Measurements from ENCODE around the gene KCNJ6. TPM values are rescaled to one million over a fixed set of nuclear protein-coding genes. Genes with fewer than 3 reads are reported as not detected.

KCNJ6 gene
- total RNA-seq, 1 donor: 0.36 TPM

GRCh38 chr21:37939251-37939650 is 23.0 kb upstream of the KCNJ6 start:
- Histone ChIP-seq H3K9me3 (ENCODE audit: low read depth, low read length) (no peaks in the 10 kb centered on the region), H3K4me3 (ENCODE audit: insufficient read depth, low read length) (no peak overlapping the region), H3K36me3 (ENCODE audit: insufficient read depth, low read length) (no peaks in the 10 kb centered on the region), H4K20me1 (ENCODE audit: insufficient read depth, low read length) (no peaks in the 10 kb centered on the region), H2AFZ (ENCODE audit: low read length) (no peak overlapping the region), H3K4me1 (ENCODE audit: insufficient read depth, low read length) (no peaks in the 10 kb centered on the region), H3K27ac (ENCODE audit: low read depth, low read length) (no peak overlapping the region), H3K4me2 (ENCODE audit: insufficient read depth, low read length) (no peak overlapping the region), H3K27me3 (ENCODE audit: insufficient read depth, low read length) (peaks cover 5% of the 10 kb centered on the region), H3K79me2 (ENCODE audit: insufficient read depth, low read length) (no peaks in the 10 kb centered on the region)
- TF ChIP-seq, protein P1, sequence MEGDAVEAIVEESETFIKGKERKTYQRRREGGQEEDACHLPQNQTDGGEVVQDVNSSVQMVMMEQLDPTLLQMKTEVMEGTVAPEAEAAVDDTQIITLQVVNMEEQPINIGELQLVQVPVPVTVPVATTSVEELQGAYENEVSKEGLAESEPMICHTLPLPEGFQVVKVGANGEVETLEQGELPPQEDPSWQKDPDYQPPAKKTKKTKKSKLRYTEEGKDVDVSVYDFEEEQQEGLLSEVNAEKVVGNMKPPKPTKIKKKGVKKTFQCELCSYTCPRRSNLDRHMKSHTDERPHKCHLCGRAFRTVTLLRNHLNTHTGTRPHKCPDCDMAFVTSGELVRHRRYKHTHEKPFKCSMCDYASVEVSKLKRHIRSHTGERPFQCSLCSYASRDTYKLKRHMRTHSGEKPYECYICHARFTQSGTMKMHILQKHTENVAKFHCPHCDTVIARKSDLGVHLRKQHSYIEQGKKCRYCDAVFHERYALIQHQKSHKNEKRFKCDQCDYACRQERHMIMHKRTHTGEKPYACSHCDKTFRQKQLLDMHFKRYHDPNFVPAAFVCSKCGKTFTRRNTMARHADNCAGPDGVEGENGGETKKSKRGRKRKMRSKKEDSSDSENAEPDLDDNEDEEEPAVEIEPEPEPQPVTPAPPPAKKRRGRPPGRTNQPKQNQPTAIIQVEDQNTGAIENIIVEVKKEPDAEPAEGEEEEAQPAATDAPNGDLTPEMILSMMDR (IDR thresholded peaks at IDR 0.05; ENCODE audit: extremely low read depth, low read depth, low read length): no peak
- DNase-seq (ENCODE audit: insufficient read length, low spot score, missing footprints): no peak

DNA sequence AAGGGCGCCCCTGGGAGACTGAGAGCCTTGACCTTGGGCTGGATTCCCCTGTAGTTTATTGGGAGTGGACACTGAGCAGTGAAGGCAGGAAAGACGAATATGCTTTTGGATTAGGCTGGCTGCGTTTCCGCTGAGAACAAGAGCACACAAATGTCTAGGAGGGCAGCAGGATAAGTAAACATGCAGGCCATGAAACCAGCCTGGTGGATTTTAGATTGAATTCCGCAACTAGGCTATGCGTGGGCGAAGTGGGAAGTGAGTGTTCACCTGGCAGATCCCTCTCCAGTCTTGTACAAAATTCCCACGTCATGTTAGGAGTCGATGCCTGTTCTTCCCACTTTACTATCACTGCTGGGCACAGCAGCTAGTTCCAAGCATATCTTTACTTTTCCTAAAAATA is 21.4 kb upstream of the KCNJ6 start:
- no peaks in the 10 kb centered on the region for H4K20me1 ChIP-seq (ENCODE audit: insufficient read depth, low read length)
- H3K4me2 ChIP-seq (ENCODE audit: insufficient read depth, low read length): no peak overlapping the region
- H3K36me3 ChIP-seq (ENCODE audit: insufficient read depth, low read length): no peaks in the 10 kb centered on the region
- no peak for DNase-seq (ENCODE audit: insufficient read length, low spot score, missing footprints)
- H3K4me1 ChIP-seq (ENCODE audit: insufficient read depth, low read length): no peaks in the 10 kb centered on the region
- no peak overlapping the region for H3K4me3 ChIP-seq (ENCODE audit: insufficient read depth, low read length)
- H3K9me3 ChIP-seq (ENCODE audit: low read depth, low read length): peaks cover 3% of the 10 kb centered on the region
- no peaks in the 10 kb centered on the region for H3K79me2 ChIP-seq (ENCODE audit: insufficient read depth, low read length)
- H3K27me3 ChIP-seq (ENCODE audit: insufficient read depth, low read length): no peaks in the 10 kb centered on the region
- no peak overlapping the region for H2AFZ ChIP-seq (ENCODE audit: low read length)
- no peak overlapping the region for H3K27ac ChIP-seq (ENCODE audit: low read depth, low read length)
- TF ChIP-seq, protein P1 (IDR thresholded peaks at IDR 0.05; ENCODE audit: extremely low read depth, low read depth, low read length): no peak

GRCh38 chr21:37936010-37936785 is 19.9 kb upstream of the KCNJ6 start:
- H3K4me3 ChIP-seq (ENCODE audit: insufficient read depth, low read length): no peak overlapping the region
- no peaks in the 10 kb centered on the region for H3K27me3 ChIP-seq (ENCODE audit: insufficient read depth, low read length)
- no peak for DNase-seq (ENCODE audit: insufficient read length, low spot score, missing footprints)
- TF ChIP-seq, protein P1 (IDR thresholded peaks at IDR 0.05; ENCODE audit: extremely low read depth, low read depth, low read length): no peak
- no peaks in the 10 kb centered on the region for H3K36me3 ChIP-seq (ENCODE audit: insufficient read depth, low read length)
- H3K27ac ChIP-seq (ENCODE audit: low read depth, low read length): no peak overlapping the region
- no peaks in the 10 kb centered on the region for H3K4me1 ChIP-seq (ENCODE audit: insufficient read depth, low read length)
- no peaks in the 10 kb centered on the region for H4K20me1 ChIP-seq (ENCODE audit: insufficient read depth, low read length)
- no peak overlapping the region for H3K4me2 ChIP-seq (ENCODE audit: insufficient read depth, low read length)
- H3K79me2 ChIP-seq (ENCODE audit: insufficient read depth, low read length): no peaks in the 10 kb centered on the region
- H3K9me3 ChIP-seq (ENCODE audit: low read depth, low read length): peaks cover 3% of the 10 kb centered on the region
- H2AFZ ChIP-seq (ENCODE audit: low read length): no peak overlapping the region

- TF ChIP-seq, protein P1 (IDR thresholded peaks at IDR 0.05; ENCODE audit: extremely low read depth, low read depth, low read length): no peak
- no peak for DNase-seq (ENCODE audit: insufficient read length, low spot score, missing footprints)
Measured at GRCh38 chr21:37932936-37933335, 16.7 kb upstream of the KCNJ6 start.

More at GRCh38 chr21:37932936-37933335, 16.7 kb upstream of the KCNJ6 start:
- Histone ChIP-seq H3K9me3 (ENCODE audit: low read depth, low read length) (peaks cover 3% of the 10 kb centered on the region), H3K4me2 (ENCODE audit: insufficient read depth, low read length) (no peak overlapping the region), H3K4me1 (ENCODE audit: insufficient read depth, low read length) (no peaks in the 10 kb centered on the region), H3K4me3 (ENCODE audit: insufficient read depth, low read length) (no peak overlapping the region), H3K36me3 (ENCODE audit: insufficient read depth, low read length) (no peaks in the 10 kb centered on the region), H3K79me2 (ENCODE audit: insufficient read depth, low read length) (no peaks in the 10 kb centered on the region), H4K20me1 (ENCODE audit: insufficient read depth, low read length) (no peaks in the 10 kb centered on the region), H3K27ac (ENCODE audit: low read depth, low read length) (no peak overlapping the region), H3K27me3 (ENCODE audit: insufficient read depth, low read length) (no peaks in the 10 kb centered on the region), H2AFZ (ENCODE audit: low read length) (no peak overlapping the region)
